Stimulated activated CD8-positive, alpha-beta memory T cell treated with anti-CD3 and anti-CD28 coated beads, Interleukin-7, amount 100 ng/mL, for 4 hours (primary cell): ENCODE data around the gene RAB8A.

Experiments
- DNase-seq, 2 donors: peaks; one replicate each; pipeline ENCODE4 v3.0.0-alpha.2; 2020; ENCODE audit warnings: low read depth in 2 of 2

Gene RAB8A

GRCh38 chr19:16111160-16111908, at the start of gene RAB8A:
TSS of gene RAB8A (plus strand) at chr19:16111889. CDS start at chr19:16111902, 13 bp downstream.
- DNase-seq, result peak; percentile 94 to 97

- no peak for DNase-seq
Observed at GRCh38 chr19:16061943-16062342, 49.7 kb upstream of the RAB8A start.

DNA sequence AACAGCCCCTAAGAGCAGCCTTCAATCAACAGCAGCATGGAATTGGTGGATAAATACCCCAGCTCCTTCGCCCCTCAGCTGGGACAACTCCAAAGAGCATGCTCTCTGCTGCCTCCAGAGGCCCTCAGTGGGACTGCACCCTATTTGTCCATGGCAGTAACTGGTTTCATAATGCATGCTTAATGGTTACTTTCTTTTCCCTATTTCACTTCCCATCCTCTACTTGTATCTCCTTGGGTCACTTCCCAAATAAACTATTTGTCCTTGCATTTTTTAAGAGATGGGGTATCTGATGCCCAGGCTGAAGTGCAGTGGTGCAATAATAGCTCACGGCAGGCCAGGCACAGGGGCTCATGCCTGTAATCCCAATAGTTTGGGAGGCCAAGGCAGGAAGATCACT, 48.9 kb upstream of the RAB8A start:
- peak in 1 of 2 donors; percentile 43 for DNase-seq

DNA sequence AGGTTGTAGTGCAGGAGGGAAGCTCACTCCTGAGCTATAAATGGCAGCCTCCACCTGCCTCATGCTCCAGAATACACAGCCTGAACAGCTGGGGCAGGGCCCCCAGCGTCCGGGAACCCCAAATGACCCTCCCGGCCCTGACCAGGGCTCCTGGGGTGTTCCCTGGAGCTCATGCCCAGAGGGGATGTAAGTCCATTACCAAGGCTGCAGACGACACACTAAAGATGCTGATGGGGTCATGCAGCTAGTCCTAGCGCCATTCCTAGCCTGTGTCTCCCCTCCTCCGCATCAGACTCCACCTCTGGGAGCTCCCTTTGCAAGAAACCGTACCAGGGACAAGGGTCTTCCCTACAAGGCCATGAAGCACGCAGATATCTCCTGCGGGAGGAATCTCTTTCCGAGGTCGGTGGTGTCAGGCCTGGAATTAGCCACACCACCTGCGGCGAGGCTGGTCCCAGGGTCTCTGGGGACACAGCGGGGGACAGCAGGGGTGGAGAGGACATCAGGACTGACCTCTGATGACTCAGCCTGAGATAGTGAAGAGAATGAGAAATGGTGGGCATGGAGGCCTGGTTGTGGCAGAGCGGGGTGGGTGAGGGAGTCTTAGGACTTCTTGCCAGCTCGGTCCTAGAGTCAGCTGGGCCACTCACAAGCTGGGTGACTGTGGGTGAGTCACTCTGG, 47.3 kb upstream of the RAB8A start:
- DNase-seq, result no peak

- no peak for DNase-seq
Observed at GRCh38 chr19:16066611-16067104, 45.0 kb upstream of the RAB8A start.

- no peak for DNase-seq
Observed at GRCh38 chr19:16067205-16067938, 44.3 kb upstream of the RAB8A start.

DNA sequence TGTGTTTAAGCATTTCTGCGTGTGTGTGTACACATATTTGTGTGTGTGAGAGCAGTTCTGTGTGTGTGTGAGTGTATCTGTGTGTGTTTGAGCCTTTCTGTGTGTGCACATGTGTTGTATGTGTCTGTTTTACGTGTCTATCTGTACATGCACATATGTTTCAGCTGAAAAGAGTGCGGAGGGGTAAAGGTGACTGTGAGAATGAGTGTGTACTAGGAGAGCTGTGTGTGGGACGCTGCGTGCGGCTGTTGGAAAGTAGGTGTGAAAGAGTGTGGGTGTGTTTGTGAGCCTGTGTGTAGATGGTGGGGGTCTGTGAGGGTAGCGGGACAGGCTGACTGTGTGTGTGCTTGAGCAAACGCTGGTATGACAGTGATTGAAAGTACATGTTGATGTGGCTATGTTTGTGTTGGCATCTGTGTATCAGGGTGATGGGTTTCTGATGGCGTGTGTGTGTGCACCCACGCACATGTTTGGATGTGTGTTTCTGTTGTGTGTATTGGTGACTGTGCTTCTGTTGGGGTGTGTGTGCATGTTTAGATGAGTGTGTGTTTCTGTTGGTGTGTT, 42.9 kb upstream of the RAB8A start:
- DNase-seq, result no peak

GRCh38 chr19:16069813-16070365, 41.8 kb upstream of the RAB8A start:
- DNase-seq, result no peak

- peak; percentile 74 to 83 for DNase-seq
Observed at GRCh38 chr19:16070366-16070990, 41.2 kb upstream of the RAB8A start.

DNA sequence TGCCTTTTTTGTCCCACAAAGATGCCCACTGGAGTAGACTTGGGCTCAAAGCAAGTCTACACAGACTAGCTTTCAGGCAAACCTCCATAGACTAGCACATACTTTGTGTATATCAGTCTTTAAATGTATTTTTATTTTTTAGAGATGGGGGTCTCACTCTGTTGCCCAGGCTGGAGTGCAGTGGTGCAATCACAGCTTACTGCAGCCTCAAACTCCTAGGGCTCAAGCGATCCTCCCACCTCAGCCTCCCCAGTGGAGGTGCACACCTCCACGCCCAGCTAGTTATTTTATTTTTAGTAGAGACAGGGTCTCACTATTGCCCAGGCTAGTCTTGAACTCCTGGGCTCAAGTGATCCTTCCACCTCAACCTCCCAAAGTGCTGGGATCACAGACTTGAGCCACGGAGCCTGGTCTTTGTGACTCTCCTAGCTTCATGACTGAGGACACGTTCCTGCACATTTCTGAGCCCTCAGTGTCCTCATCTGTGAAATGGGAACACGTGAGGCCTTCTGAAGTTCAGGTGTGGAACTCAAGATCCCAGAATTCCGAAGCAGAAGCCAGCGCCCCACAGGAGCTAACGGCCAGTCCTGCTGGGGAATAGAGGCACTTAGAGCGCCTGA, 40.5 kb upstream of the RAB8A start:
- no peak for DNase-seq

GRCh38 chr19:16073481-16073880, 38.2 kb upstream of the RAB8A start:
- DNase-seq, result no peak

- DNase-seq, result no peak
Observed at GRCh38 chr19:16073988-16074387, 37.7 kb upstream of the RAB8A start.

GRCh38 chr19:16074488-16075365, 37.0 kb upstream of the RAB8A start:
- DNase-seq, result no peak

DNA sequence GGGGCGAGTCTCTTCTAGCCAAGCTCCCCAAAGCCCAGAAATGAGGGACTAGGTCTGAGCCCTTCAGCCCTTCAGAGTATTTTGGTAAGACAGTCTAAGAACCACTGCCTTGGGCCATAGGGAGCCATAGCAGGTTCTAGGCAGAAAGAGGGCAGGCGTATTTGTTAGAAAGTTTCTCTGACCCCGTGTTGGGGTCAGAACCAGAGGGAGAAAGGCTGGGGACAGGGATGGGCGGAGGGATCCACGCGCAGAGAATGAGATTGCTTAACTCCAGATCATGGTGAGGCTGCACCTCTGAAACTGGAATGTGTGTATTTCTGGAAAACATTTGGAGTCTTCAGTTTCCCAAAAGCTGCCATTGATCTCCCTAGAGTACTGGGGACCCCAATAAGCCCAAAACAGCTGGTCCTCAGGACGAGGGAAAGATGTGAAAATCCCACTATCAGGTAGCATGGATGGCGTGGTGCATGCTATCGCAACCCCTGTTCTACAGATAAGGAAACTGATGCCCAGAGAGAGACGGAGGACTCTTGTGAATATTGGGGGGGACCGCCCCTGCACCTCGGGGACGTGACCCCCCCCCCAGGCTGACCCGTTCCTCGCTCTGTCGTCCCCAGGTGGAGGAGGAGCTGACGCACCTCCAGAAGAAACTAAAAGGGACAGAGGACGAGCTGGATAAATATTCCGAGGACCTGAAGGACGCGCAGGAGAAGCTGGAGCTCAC, 36.1 kb upstream of the RAB8A start:
- DNase-seq, result no peak

GRCh38 chr19:16076154-16076957, 35.3 kb upstream of the RAB8A start, which contains the start of gene TPM4:
TSS of gene TPM4 (plus strand) at chr19:16076495. CDS start at chr19:16076566, 71 bp downstream.
- peak; percentile 73 to 76 for DNase-seq

- DNase-seq, result peak in 1 of 2 donors; percentile 24
Observed at GRCh38 chr19:16076958-16077611, 34.6 kb upstream of the RAB8A start.

- DNase-seq, result no peak
Observed at GRCh38 chr19:16077984-16078758, 33.5 kb upstream of the RAB8A start.
